Gastroesophageal sphincter (tissue), 4 donors: Measurements from ENCODE around the gene IMMP2L. TPM values are rescaled to one million over a fixed set of nuclear protein-coding genes. Genes with fewer than 3 reads are reported as not detected.

Experiments
- ATAC-seq: fragments of 150-250 bp; one replicate; pipeline ENCODE4 v1.9.1; 2016; ENCODE audit warnings: mild to moderate bottlenecking, moderate library complexity
- H3K27ac ChIP-seq, 4 donors: fragments of 200-600 bp; sonication (generic) in 3 of 4; 1 replicate in 3 of 4; 2 replicates in 1 of 4; pipeline ENCODE4 v1.5.1; 2016 to 2019
- H3K27me3 ChIP-seq: fragments of 200-600 bp; sonication (generic); one replicate; pipeline ENCODE4 v1.5.1; 2019
- H3K36me3 ChIP-seq, 2 donors: fragments of 200-600 bp; sonication (generic); one replicate each; pipeline ENCODE4 v1.5.1; 2019; ENCODE audit warnings: control low read depth in 1 of 2
- H3K4me1 ChIP-seq, 3 donors: fragments of 200-600 bp; sonication (generic); 1 replicate in 2 of 3; 2 replicates in 1 of 3; pipeline ENCODE4 v1.5.1; 2016 to 2019; ENCODE audit warnings: control low read depth in 2 of 3
- H3K4me3 ChIP-seq, 2 donors: fragments of 200-600 bp; sonication (generic); one replicate each; pipeline ENCODE4 v1.5.1; 2019; ENCODE audit warnings: mild to moderate bottlenecking in 1 of 2, moderate library complexity in 1 of 2
- H3K9me3 ChIP-seq, 3 donors: fragments of 200-600 bp; sonication (generic); one replicate each; pipeline ENCODE4 v1.5.1; 2017 to 2019; ENCODE audit warnings: control low read depth in 2 of 3
- CTCF ChIP-seq, 4 experiments: fragments of 200-600 bp in 2 of 4; fragments of 450-650 bp in 2 of 4; sonication (generic) in 1 of 4; IDR thresholded peaks; one replicate each; pipeline ENCODE4 v1.5.1; 2017 to 2019; ENCODE audit warnings: antibody characterized with exemption in 4 of 4, mild to moderate bottlenecking in 2 of 4, moderate library complexity in 2 of 4
- EP300 ChIP-seq: sonication (generic); formaldehyde crosslinking; IDR thresholded peaks from one replicate; pipeline ENCODE4 v1.6.1; 2017; ENCODE audit warnings: antibody characterized with exemption, mild to moderate bottlenecking
- POLR2A ChIP-seq, 2 donors: fragments of 450-650 bp; IDR thresholded peaks; one replicate each; pipeline ENCODE4 v1.6.1; 2017; ENCODE audit warnings: antibody characterized with exemption in 2 of 2, mild to moderate bottlenecking in 2 of 2, moderate library complexity in 1 of 2
- POLR2AphosphoS5 ChIP-seq: sonication (generic); formaldehyde crosslinking; IDR thresholded peaks from one replicate; pipeline ENCODE4 v1.6.1; 2017; ENCODE audit warnings: antibody characterized with exemption
- WGBS, 2 donors: methylation state at CpG; one replicate each; pipeline ENCODE4 v1.1.5; 2018; ENCODE audit warnings: low coverage in 1 of 2; 5-methylcytosine and 5-hydroxymethylcytosine counted together
- total RNA-seq, 4 donors: library from RNA; depleted of rRNA; stranded (reverse); fragments of >200 nt; gene quantifications; one replicate each; pipeline ENCODE4 v1.1.0, GENCODE V29; 2016

IMMP2L gene
- total RNA-seq, 4 donors from 2014 or later: 13.6 to 38.5 (median 30.1) TPM

DNA sequence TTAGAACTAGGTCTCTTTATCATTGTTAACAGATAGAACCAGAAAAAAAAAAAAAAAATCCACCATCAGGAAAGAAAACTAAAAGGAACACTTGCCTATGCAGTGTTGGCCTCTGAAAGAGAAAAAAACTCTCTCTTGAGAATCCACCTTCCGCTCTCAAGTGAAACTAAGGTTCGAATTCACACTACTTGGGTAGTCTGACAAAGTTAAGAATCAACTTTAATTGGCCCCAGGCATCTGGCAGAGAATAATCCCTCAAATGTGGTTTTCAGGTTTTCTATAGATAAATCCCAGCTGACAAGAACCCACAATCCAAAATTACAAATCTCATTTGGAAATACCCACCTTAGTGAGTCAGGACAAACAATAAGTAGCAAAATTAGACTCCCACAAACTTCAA lies 671.1 kb downstream of the IMMP2L start:
- peaks cover 0 to 13% (median 0%) of the 10 kb centered on the region in 3 donors for H3K4me1 ChIP-seq
- 93% methylated on average over 2 of the region's 2 CpGs; no CpG with 5 or more reads in 1 of the 2 donors for whole genome bisulfite sequencing, 2 donors
- TF ChIP-seq POLR2AphosphoS5 (no peak), EP300 (no peak), CTCF (IDR thresholded peaks at IDR 0.05) (no peak), POLR2A (IDR thresholded peaks at IDR 0.05) (no peak)

GRCh38 chr7:110890101-110890500 lies 672.2 kb downstream of the IMMP2L start:
- H3K36me3 ChIP-seq: no peaks in the 10 kb centered on the region
- WGBS, 2 donors: 65 to 85% methylated on average over 4 of the region's 4 CpGs
- H3K27me3 ChIP-seq: no peaks in the 10 kb centered on the region
- H3K27ac ChIP-seq: no peak overlapping the region
- H3K9me3 ChIP-seq: no peaks in the 10 kb centered on the region
- no peak for TF ChIP-seq CTCF (IDR thresholded peaks at IDR 0.05)
- TF ChIP-seq POLR2AphosphoS5: no peak
- no peak for TF ChIP-seq POLR2A (IDR thresholded peaks at IDR 0.05)
- no peak for TF ChIP-seq EP300
- ATAC-seq: no peak
- H3K4me3 ChIP-seq: no peak overlapping the region
- peaks cover 0 to 13% (median 0%) of the 10 kb centered on the region in 3 donors for H3K4me1 ChIP-seq

More for the DNA sequence above, 671.1 kb downstream of the IMMP2L start:
- no peaks in the 10 kb centered on the region for H3K36me3 ChIP-seq
- no peak overlapping the region for H3K4me3 ChIP-seq
- H3K27ac ChIP-seq: no peak overlapping the region
- H3K27me3 ChIP-seq: no peaks in the 10 kb centered on the region
- ATAC-seq: no peak
- no peaks in the 10 kb centered on the region for H3K9me3 ChIP-seq

DNA sequence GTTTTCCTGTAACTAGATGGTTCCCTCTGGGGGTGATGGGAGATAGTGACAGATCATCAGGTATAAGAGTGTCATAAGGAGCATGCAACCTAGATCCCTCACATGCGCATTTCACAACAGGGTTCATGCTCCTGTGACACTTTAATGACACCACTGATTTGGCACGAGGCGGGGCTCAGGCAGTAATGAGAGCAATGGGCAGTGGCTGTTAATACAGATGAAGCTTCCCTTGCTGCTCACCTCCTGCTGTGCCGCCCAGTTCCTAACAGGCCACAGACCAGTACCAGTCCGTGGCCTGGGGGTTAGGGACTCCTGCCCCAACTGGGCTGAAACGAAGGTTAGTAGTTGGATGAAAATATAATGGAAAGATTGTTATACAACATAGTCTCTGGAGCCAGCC lies 673.0 kb downstream of the IMMP2L start:
- Histone ChIP-seq H3K36me3 (no peaks in the 10 kb centered on the region), H3K4me3 (no peak overlapping the region), H3K27ac (no peak overlapping the region), H3K9me3 (no peaks in the 10 kb centered on the region), H3K27me3 (no peaks in the 10 kb centered on the region), H3K4me1 (peaks cover 0 to 13% (median 0%) of the 10 kb centered on the region in 3 donors)
- 85% methylated on average over 3 of the region's 6 CpGs; no CpG with 5 or more reads in 1 of the 2 donors for WGBS, 2 donors
- ATAC-seq: no peak
- no peak for TF ChIP-seq POLR2AphosphoS5
- no peak for TF ChIP-seq POLR2A (IDR thresholded peaks at IDR 0.05)
- no peak for TF ChIP-seq EP300
- TF ChIP-seq CTCF (IDR thresholded peaks at IDR 0.05): no peak

- 71 to 86% methylated on average over 3 of the region's 3 CpGs for WGBS, 2 donors
- no peak for ATAC-seq
- no peak for TF ChIP-seq EP300
- TF ChIP-seq POLR2AphosphoS5: no peak
- no peak for TF ChIP-seq CTCF (IDR thresholded peaks at IDR 0.05)
- no peak for TF ChIP-seq POLR2A (IDR thresholded peaks at IDR 0.05)
- H3K4me3 ChIP-seq: no peak overlapping the region
- H3K4me1 ChIP-seq: peaks cover 0 to 13% (median 0%) of the 10 kb centered on the region in 3 donors
- no peaks in the 10 kb centered on the region for H3K27me3 ChIP-seq
- H3K9me3 ChIP-seq: no peaks in the 10 kb centered on the region
- no peaks in the 10 kb centered on the region for H3K36me3 ChIP-seq
- no peak overlapping the region for H3K27ac ChIP-seq
Observed at GRCh38 chr7:110888641-110889040, 673.7 kb downstream of the IMMP2L start.

- TF ChIP-seq CTCF (IDR thresholded peaks at IDR 0.05) (no peak), POLR2A (IDR thresholded peaks at IDR 0.05) (no peak), POLR2AphosphoS5 (no peak), EP300 (no peak)
- Histone ChIP-seq H3K27me3 (no peaks in the 10 kb centered on the region), H3K4me3 (no peak overlapping the region), H3K9me3 (no peaks in the 10 kb centered on the region), H3K27ac (no peak overlapping the region), H3K36me3 (no peaks in the 10 kb centered on the region), H3K4me1 (peaks cover 0 to 13% (median 0%) of the 10 kb centered on the region in 3 donors)
- 90% methylated on average over 3 to 4 of the region's 4 CpGs for WGBS, 2 donors
- ATAC-seq: no peak
Observed at GRCh38 chr7:110885474-110885873, 676.8 kb downstream of the IMMP2L start.
